ENCODE data around the gene PRPF39.
"Not testable (repeated sequence)": the region's sequence is repeated elsewhere in the genome, so short reads cannot be mapped to it uniquely, and the experiment has no call there.

PRPF39 gene, protein sequence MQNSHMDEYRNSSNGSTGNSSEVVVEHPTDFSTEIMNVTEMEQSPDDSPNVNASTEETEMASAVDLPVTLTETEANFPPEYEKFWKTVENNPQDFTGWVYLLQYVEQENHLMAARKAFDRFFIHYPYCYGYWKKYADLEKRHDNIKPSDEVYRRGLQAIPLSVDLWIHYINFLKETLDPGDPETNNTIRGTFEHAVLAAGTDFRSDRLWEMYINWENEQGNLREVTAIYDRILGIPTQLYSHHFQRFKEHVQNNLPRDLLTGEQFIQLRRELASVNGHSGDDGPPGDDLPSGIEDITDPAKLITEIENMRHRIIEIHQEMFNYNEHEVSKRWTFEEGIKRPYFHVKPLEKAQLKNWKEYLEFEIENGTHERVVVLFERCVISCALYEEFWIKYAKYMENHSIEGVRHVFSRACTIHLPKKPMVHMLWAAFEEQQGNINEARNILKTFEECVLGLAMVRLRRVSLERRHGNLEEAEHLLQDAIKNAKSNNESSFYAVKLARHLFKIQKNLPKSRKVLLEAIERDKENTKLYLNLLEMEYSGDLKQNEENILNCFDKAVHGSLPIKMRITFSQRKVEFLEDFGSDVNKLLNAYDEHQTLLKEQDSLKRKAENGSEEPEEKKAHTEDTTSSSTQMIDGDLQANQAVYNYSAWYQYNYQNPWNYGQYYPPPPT

DNA sequence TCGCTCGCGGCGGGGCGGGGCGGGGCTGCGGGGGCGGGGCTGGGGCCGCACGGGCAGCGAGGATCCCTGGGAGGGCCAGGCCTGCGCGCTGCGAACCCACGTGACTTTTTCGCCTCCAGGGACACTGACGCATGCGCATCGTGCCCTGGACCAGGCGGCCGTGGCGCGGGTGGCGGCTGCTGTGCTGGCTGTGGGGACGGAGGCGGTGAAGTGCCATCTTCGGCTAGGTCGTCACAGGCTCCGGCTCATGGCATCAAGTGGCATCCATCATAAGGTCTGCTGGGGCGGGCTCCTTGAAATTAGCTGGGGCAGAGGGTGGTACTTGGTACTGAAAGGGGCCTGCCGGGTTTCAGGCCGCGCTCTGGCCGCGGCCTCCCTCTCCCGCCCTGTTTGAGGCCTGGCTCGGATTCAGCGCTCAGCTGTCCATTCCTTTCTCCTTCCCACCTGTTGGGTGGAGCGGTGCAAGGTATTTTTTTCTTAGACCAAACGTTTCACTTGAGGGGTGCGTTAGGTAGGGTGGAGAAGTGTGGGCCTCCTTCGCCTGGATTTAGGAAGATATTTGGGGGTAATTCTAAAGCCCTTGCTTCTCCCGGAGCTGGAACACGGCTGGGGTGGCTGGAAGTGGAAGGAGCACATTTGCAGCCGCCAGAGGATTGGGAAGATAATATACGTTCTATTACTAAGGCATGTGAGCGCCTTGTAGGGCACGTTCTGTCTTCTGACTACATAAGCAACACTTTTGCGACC lies at the start of gene PRPF39:
Gene PRPF39 (plus strand): TSS at position 141 of the 747 bp plus-strand sequence. CDS start 11,124 bp downstream, outside the sequence.
- peak; percentile 97 for DNase-seq

DNA sequence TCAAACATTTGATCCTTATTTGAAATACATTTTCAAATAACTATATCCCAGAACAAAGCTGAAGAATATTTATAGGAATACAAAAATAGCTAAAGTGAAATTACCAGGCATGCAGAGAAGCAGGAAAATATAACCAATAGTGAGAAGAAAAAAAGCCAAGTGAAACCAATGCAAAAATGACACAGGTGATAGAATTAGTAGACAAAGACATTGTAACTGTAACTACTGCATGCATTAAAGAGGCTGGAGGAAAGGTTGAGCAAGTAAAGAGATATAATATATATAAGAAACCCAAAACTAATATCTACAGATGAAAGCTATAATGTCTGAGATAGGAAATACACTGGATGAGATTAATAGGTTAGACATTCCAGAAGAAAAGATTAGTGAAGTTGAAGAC lies 49.2 kb upstream of the PRPF39 start:
- DNase-seq: no peak

DNA sequence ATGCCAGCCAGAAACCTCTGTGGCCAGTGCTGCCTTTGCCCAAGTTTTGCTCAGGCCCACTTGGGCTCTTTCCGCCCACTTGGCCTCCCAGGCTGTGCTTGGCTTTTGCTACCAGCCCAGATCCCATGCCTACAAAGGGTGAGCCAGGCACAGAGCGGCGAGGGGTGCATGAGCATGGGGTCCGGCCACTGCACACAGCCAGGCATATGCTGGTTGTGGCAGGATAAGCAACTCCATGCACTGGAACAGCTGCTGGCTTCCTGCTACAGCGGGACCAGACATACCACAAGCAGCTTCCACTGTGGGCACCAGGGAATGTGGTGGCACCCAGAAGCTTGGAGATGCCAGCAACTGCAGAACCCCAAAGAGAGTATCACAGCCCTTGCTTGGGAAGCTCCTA lies 45.7 kb upstream of the PRPF39 start:
- DNase-seq: no peak

DNA sequence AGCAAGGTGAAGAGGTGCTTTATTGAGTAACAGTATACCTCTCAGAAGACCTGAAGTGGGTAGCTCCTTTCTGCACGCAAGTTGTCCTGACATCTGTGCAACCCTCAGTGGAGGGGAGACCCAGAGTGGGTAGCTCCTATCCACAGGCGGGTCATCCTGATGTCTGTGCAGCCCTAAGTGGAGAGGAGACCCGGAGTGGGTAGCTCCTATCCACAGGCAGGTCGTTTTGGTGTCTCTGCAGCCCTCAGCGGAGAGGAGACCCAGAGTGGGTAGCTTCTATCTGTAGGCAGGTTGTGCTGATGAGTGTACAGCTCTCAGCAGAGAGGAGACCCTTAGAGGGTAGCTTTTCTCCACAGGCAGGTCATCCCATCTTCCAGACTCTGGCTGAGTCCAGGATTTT lies 45.1 kb upstream of the PRPF39 start:
- DNase-seq: no peak

DNA sequence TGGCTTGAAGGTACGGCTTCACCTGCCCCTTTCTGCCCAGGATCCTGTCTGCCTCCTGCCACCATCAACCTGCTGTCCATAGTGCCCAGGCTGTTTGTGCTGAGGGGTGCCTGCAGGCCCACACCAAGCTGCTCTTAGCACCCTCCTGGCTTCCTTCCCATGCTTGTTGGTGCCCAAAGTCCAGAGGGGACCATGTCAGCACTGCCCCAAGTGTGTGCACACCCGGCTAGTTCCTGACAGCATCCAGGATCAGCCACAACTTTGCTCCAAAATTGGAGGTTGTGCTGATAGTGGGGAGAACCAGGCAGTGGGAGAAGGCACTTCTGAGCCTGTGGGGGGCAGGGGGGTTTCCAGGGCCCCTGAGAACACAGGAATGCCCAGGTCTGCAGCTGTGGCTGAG lies 44.5 kb upstream of the PRPF39 start:
- no peak for DNase-seq

DNA sequence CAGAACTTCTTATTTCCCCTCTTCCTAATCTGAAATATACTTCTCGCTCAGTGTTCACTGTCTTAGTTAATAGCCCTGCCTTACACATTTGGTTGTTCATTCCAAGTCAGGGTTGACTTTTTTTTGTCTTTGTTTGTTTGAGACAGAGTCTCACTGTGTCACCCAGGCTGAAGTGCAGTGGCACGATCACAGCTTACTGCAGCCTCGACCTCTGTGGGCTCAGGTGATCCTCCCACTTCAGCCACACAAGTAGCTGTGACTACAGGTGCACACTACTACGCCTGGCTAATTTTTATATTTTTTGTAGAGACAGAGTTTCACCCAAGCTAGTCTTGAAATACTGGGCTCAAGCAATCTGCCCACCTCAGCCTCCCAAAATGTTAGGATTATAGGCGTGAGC lies 42.3 kb upstream of the PRPF39 start:
- no peak for DNase-seq

DNA sequence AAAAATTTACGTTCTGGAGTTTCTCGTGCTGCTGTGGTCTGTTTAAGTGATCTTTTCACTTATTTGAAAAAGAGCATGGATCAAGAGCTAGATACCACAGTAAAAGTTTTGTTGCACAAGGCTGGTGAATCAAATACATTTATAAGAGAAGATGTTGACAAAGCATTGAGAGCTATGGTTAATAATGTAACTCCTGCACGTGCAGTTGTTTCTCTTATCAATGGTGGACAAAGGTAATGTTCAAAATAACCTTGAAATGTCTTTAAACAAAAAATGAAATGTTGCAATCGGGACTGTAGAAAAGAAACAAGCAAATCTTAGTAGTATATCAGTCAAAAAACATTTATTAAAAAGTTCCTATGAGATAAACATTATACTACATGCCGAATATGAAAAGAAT lies 39.3 kb upstream of the PRPF39 start:
- no peak for DNase-seq

DNA sequence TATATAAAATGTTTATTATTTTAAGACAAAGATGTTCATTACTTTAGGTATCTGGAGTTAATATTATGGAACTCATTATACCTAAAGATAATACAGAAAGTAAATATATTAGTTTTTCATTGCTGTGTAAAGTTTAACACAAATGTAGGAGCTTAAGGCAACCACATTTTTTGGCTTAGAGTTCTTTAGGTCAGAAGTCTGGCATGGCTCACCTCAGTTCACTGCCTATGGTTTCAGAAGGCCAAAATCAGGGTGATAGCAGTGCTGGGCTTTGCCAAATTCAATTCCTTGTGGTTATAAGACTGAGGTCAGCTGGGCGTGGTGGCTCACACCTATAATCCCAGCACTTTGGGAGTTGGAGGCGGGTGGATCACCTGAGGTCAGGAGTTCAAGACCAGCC lies 35.5 kb upstream of the PRPF39 start:
- no peak for DNase-seq

DNA sequence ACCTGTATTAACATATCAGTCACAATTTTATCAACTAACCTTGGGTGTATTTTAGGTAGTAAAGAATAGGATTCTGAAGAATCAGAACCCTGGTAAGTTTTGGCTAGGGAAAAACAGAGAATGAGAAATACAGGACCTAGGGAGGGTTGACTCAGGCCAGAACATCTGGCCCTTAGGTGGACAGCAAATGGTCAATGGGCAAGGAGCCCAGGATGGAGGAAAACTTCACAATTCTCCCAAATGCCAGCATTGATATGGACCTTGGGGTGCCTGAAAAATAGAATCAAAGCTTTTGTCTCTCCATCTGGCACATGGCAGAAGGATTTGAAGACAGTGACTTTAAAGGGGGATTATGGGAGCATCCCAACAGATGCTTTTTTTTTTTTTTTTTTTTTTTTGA lies 32.7 kb upstream of the PRPF39 start:
- DNase-seq: no peak

DNA sequence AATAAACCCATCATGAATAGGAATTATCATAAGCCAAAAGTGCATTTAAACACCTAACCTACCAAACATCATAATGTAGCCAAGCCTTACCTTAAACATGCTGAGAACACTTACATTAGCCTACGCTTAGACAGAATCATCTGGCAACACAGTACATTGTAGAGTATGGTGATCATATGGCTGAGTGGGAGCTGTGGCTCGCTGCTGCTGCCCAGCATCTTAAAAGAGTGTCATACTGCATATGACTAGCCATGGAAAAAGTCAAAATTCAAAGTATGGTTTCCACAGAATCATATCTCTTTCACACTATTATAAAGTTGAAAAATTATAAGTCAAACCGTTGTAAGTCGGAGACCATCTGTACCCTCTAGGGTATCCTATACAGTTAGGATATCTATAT lies 32.0 kb upstream of the PRPF39 start:
- DNase-seq: no peak

DNA sequence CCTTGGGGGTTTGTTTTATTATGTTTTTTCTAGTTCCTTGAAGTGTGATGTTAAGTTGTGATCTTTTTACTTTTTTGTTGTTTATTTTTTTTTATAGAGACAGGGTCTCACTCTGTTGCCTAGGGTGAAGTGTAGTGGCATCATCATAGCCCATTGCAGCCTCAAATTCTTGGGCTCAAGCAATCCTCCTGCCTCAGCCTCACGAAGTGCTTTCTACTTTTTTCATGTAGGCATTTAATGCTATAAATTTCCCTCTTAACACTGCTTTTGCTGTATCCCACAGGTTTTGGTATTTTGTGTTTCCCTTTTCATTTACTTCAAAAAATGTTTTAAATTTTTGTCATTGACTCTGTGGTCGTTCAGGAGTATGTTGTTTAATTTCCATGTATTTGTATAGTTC lies 26.6 kb upstream of the PRPF39 start:
- no peak for DNase-seq

DNA sequence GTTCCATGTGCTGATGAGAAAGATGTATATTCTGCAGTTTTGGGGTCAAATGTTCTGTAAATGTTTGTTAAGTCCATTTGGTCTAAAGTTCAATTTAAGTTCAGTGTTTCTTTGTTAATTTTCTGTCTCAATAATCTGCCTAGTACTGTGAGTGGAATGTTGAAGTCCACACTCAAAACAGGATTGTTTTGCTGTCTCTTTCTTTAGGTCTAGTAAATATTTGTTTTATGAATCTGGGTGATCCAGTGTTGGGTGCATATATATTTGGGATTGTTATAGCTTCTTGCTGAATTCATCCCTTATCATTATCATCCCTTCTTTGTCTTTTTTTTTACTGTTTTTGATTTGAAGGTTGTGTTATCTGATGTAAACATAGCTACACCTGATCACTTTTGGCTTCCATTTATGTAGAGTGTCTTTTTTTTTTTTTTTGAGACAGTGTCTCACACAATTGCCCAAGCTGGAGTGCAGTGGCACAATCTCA lies 26.0 kb upstream of the PRPF39 start:
- no peak for DNase-seq

DNA sequence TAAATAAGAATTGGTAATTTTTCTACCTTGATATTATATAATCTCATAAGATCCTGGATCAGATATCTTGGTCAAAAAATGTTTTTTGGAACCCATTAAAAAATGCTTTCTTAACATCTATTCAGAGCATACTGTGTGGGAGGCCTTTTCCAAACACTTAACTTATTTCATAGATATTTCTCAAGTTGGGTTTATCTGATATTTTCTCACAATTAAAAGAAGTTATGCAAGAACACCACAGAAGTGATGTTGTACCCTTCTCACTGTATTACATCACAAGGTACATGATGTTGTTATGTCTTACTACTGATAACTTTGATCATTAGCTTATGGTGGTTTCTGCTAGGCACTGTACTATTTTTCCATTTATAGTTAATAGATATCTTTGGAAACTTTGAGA lies 23.4 kb upstream of the PRPF39 start:
- no peak for DNase-seq

DNA sequence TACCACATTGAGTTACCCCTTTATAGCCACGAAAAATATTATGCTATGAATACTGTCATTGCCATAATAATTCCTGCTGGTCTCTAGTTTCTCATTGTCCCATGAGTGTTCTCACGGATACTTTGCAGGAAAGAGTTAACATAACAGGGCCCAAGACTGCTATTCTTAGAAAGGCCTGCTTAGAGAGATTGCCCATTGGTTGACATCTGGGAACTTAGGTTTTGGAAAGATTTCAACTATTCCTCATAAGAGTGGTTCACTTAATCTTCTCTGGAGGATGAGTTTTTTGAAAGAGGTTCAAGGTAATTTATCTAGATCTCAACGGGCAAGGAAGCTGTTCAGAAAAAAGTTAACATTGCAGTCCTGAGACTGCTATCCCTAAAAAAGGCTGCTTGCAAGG lies 18.4 kb upstream of the PRPF39 start:
- no peak for DNase-seq

DNA sequence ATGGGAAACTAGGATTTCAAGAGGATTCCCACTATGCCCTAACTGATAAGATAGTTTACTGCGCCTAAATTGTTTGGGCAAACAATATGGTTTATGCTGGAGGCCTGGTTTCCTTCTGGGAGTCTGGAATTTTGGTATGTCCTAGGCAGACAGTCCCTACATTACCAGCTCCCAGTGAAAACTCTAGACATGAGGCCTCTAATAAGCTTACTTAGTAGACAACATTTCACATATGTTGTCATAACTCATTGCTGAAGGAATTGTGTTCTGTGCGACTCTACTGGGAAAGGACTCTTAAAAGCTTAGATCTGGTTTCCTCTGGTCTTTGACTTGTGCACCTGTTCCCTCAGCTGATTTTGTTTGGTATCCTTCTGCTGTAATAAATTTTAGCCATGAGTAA lies 18.0 kb upstream of the PRPF39 start:
- no peak for DNase-seq

DNA sequence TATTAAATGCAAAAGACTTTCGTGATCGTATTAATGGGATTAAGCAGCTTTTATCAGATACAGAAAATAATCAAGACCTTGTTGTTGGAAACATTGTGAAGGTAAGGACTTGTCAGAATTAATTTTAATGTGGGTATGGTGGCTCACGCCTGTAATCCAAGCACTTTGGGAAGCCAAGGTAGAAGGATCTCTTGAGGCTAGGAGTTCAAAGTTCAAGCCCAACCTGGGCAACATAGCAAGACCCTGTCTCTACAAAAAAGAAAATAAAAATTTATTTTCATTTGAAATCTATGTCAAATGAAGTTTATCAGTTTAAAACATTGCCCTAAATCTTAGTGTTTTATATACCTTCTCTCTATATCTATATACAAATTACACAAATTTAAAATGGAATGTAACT lies 17.2 kb upstream of the PRPF39 start:
- no peak for DNase-seq

DNA sequence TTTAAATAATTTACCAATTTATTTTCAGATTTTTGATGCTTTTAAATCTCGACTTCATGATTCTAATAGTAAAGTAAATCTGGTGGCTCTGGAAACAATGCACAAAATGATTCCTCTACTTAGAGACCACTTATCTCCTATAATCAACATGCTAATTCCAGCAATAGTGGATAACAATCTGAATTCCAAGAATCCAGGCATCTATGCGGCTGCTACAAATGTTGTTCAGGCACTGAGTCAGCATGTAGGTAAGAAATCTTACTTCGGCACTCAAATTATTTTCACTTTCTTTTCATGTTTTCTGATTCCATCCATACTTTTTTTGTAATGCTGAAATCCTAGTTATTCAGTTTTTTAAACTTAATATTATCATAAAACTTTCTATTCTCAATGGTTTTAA lies 15.5 kb upstream of the PRPF39 start:
- no peak for DNase-seq

DNA sequence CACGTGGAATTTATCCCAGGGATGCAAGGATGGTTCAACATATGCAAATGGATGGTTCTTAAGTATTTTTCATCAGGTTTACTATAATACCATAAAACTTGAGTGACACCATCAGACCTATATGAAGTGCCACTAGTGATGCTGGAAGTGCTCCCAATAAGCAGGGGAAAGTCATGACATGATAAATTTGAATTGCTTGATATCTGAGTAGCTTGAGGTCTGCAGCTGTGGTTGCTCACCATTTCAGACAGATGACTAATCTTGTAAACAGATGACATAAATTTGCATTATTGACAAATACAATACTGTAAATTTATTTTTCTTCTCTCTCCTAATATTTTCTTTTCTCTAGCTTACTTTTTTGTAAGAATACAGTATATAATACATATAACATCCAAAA lies 13.7 kb upstream of the PRPF39 start:
- no peak for DNase-seq

DNA sequence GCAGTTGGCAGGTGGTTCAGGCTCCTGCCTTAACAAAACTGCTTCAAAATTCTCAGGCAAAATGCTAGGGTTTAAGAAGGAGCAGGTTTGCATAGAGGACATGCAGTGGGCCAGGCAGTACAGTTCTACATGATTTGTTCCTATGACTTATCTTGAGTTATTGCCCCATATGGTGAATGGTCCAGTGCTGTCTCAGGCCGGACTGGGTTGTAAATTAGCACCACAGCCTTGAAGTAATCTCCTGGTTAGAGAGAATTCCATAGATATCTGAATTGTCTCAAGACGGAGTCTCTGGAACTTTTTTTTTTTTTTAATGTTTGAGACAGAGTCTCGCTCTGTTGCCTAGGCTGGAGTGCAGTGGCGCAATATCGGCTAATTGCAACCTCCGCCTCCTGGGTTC lies 11.8 kb upstream of the PRPF39 start:
- no peak for DNase-seq

DNA sequence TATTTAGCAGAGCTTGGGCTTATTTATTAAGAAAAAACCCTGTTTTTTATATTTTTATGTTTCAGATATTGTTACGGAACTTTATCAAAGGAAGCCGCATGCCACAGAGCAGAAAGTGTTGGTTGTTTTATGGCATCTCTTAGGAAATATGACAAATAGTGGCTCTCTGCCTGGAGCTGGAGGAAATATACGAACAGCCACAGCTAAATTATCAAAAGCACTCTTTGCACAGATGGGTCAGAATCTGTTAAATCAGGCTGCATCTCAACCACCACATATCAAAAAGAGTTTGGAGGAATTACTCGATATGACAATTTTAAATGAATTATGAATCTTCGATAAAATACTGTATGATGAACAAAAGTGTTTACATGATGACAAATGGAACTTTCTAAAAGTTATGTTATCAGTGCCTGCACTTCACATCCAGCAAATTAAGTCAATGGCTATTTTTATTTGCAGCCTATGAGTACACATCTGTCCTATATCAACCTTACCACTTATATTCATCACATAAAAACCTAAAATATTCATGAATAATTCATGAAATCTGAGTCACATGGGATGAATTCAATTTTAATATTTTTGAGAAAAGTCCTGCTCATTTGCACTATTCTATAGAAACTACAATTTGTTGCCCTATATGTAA lies 10.6 kb upstream of the PRPF39 start:
- no peak for DNase-seq

DNA sequence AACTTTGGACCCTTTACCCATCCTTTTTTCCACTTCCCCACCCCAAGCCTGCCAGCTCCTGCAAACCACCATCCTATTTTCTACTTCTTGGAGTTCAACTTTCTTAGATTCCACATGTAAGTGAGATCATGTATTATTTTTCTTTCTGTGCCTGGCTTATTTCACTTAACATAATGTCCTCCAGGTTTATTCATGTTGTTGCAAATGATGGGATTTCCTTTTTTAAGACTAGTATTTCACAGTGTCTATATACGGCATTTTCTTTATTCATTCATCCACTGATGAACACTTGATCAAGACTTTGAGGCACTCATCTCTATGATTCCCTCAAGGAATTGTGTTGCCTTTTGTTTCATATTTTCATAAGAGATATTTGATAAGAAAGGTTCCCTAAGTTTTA lies 5.6 kb upstream of the PRPF39 start:
- DNase-seq: no peak

DNA sequence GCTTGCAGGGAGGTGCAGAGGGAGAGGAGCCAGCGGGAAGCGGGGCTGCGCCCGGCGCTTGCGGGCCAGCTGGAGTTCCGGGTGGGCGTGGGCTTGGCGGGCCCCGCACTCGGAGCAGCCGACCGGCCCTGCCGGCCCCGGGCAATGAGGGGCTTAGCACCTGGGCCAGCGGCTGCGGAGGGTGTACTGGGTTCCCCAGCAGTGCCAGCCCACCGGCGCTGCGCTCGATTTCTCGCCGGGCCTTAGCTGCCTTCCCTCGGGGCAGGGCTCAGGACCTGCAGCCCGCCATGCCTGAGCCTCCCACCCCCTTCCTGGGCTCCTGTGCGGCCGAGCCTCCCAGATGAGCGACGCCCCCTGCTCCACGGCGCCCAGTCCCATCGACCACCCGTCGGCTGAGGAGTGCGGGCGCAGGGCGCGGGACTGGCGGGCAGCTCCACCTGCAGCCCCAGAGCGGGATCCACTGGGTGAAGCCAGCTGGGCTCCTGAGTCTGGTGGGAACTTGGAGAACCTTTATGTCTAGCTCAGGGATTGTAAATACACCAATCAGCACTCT lies 3.4 kb upstream of the PRPF39 start:
- DNase-seq: not testable (repeated sequence)

DNA sequence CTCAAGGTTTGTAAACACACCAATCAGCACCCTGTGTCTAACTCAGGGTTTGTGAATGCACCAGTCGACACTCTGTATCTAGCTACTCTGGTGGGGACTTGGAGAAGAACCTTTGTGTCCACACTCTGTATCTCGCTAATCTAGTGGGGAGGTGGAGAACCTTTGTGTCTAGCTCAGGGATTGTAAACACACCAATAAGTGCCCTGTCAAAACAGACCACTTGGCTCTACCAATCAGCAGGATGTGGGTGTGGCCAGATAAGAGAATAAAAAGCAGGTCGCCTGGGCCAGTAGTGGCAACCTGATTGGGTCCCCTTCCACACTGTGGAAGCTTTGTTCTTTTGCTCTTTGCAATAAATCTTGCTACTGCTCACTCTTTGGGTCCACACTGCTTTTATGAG lies 2.8 kb upstream of the PRPF39 start:
- not testable (repeated sequence) for DNase-seq
